Measurements from ENCODE around the gene POLR3H. TPM values are rescaled to one million over a fixed set of nuclear protein-coding genes. Genes with fewer than 3 reads are reported as not detected.

The POLR3H gene
- total RNA-seq, 1 donor, result 27.7 TPM

DNA sequence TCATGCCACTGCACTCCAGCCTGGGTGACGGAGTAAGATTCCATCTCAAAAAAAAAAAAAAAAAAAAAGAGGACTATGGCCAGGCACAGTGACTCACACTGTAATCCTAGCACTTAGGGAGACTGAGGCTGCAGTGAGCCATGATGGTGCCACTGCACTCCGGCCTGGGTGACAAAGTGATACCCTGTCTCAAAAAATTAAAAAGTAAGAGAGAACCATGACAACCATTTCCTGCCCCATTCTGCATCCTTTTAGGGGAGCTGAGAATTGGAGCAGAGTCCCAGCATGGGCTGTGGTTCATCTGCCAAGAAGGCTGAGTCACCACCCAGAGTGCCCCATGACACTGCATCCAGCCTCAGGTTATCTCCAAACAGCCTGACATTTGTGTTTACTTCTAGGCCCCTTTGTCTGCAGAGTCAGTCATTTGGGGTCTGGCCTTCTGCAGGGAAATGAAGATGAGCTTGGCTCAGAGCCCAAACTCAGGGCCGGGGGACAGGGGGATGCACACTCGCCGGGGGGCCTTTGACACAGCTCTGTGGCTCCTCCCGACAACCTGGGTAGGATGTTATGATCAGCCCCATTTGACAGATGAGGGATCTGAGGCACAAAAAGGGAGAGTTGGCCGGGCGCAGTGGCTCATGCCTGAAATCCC lies 21.3 kb upstream of the POLR3H start:
- TF ChIP-seq, protein P1, sequence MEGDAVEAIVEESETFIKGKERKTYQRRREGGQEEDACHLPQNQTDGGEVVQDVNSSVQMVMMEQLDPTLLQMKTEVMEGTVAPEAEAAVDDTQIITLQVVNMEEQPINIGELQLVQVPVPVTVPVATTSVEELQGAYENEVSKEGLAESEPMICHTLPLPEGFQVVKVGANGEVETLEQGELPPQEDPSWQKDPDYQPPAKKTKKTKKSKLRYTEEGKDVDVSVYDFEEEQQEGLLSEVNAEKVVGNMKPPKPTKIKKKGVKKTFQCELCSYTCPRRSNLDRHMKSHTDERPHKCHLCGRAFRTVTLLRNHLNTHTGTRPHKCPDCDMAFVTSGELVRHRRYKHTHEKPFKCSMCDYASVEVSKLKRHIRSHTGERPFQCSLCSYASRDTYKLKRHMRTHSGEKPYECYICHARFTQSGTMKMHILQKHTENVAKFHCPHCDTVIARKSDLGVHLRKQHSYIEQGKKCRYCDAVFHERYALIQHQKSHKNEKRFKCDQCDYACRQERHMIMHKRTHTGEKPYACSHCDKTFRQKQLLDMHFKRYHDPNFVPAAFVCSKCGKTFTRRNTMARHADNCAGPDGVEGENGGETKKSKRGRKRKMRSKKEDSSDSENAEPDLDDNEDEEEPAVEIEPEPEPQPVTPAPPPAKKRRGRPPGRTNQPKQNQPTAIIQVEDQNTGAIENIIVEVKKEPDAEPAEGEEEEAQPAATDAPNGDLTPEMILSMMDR (IDR thresholded peaks at IDR 0.05; ENCODE audit: insufficient read depth, low read length), result no peak
- DNase-seq (ENCODE audit: low read depth), result peak; percentile 83
- no peak overlapping the region for H3K4me3 ChIP-seq (ENCODE audit: low read depth, low read length)

DNA sequence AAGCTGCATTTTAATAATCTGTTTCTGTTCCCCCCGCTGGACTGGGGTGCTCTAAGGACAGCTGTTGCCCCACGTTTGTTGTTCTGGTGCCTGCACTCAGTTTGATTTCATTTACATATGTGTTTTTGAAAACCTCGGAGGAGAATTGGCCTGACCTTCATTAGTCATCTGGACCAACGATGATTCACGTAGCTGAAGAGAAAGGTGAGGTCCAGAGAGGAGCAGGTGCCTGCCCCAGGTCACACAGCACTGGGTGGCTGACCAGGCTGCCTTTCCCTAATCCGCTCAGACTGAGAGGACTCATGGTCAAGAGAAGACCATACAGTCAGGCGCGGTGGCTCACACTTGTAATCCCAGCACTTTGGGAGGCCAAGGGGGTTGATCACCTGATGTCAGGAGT lies 20.3 kb upstream of the POLR3H start:
- TF ChIP-seq, protein P1 (IDR thresholded peaks at IDR 0.05; ENCODE audit: insufficient read depth, low read length), result no peak
- DNase-seq (ENCODE audit: low read depth), result no peak
- H3K4me3 ChIP-seq (ENCODE audit: low read depth, low read length), result no peak overlapping the region

DNA sequence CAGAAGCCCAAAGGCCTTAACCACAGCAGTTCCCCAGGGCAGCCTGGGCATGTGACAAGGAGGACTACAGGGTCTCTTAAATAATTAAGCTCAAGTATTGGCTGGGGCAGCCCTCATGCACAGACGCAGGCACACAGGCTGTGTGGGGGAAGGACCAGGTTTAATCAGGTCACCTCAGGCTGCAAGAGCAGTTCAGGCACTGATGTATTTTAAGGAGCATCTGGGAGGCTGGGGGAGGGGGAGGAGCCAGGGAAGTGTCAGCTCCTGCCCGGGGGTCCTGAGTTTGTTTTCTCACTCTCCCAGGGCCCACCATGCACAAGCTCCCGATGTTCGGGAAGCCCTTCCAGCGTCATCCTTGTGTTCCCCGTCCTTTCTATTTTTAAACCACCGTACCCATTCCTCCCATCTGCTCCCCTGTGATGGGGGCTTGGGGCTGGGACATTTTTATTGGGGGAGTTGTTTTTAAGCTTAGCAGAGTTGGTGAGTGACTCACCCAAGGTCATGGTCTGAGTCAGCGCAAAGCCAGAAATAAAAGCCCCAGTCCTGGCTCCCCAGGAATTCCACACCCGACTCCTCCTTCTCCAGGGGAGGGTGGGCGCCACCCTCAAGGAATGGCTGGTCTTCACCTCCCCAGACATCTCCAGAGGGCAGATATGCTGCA lies 18.9 kb upstream of the POLR3H start:
- TF ChIP-seq, protein P1 (IDR thresholded peaks at IDR 0.05; ENCODE audit: insufficient read depth, low read length), result no peak
- DNase-seq (ENCODE audit: low read depth), result peak; percentile 65
- H3K4me3 ChIP-seq (ENCODE audit: low read depth, low read length), result peak overlapping the region; percentile 28

DNA sequence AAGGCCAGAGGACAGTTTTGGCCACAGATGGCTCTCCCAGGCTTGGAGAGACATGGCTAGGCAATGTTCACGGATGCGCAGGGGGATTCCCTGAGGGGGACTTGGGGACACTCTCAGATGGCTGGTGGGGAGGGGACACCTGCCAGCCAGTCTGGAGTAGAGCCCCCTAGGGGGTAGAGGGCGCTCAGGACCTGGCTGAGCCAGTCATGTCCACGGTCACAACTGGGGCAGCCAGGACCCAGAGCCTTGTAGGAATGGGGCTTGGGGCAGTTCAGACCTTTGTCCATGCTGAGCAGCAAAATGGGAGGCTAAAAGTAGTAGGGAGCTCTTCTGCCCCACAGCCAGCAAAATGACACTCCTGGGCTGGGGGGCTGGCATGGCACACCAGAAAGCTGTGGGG lies 18.2 kb upstream of the POLR3H start:
- DNase-seq (ENCODE audit: low read depth), result no peak
- TF ChIP-seq, protein P1 (IDR thresholded peaks at IDR 0.05; ENCODE audit: insufficient read depth, low read length), result no peak
- no peak overlapping the region for H3K4me3 ChIP-seq (ENCODE audit: low read depth, low read length)

DNA sequence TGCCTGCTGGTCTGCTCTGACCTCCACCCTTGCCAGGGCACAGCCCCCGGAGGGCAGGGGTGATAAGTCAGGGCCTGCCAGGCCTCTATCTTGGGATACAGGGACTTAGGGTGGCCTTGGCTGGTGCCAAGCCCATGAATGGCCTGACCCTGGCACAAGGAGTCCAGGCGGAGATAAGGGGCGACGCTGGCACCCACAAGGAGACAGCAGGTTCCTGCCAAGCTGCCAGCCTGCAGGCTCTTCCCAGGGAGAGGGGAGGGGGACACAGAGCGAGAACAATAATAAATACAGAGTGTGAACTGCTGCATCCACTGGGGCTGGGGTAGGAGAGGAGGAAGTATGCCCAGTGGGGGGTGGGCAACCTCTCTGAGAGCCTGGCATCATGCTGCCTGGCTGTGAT lies 17.5 kb upstream of the POLR3H start:
- TF ChIP-seq, protein P1 (IDR thresholded peaks at IDR 0.05; ENCODE audit: insufficient read depth, low read length), result no peak
- H3K4me3 ChIP-seq (ENCODE audit: low read depth, low read length), result peak overlapping the region; percentile 72
- no peak for DNase-seq (ENCODE audit: low read depth)

DNA sequence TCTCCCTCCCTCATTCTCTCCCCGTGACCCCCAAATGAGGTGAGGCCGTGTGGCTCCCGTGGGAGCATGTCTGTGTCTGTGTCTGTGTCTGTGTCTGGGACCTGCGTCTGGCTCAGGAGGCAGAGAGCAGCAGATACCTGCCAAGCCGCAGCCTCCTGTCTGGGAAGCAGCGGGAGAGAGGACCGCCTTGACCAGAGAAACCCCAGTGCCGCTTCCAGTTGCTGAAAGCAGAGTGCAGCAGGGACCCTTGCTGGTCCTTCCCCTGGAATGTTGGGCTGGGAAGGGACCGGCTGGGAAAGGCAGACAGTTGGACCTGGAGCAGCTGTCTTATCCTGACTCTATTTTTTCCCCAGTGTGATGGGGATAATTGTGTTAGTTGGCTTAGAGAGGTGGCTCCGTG lies 17.1 kb upstream of the POLR3H start:
- TF ChIP-seq, protein P1 (IDR thresholded peaks at IDR 0.05; ENCODE audit: insufficient read depth, low read length), result no peak
- peak overlapping the region; percentile 72 for H3K4me3 ChIP-seq (ENCODE audit: low read depth, low read length)
- DNase-seq (ENCODE audit: low read depth), result peak; percentile 10
